Right hindlimb (tissue), 1 donor: ENCODE results near the gene PPP1CB.
"Not testable (repeated sequence)": the region's sequence is repeated elsewhere in the genome, so short reads cannot be mapped to it uniquely, and the experiment has no call there.

Experiments
- DNase-seq: peaks from one replicate; pipeline ENCODE4 v3.0.0-alpha.2; 2018

Gene PPP1CB

DNA sequence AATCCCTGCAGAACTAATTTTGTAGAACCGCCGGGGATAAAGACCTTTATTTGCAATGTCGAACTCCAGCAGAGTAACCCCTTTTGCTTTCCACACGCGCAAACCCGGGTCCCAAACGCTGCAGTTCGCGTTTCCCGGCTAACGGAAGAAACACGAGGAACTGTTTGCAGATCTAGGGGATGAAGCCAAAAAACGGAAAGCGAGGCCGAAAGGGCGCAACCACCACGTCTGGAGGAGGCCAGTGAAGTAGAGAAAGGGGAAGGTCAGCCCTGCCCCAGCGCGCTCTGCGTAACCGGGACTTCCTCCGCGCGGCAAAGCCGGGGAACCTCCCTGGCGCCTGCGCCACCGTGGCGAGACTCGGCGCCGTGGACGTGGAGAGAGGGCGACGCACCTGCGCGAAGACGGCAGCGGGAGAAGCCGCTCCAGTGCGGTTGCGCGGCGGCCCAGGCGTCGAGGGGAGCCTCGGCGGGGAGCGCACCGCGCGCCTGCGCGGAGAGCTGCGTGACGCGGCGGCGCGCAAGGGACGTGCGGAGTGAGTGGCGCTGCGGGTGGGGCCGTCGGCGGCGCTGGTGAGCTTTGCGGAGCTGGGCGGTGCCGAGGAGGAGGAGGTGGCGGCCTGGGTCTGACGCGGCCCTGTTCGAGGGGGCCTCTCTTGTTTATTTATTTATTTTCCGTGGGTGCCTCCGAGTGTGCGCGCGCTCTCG, at the start of gene PPP1CB:
TSS of gene PPP1CB (plus strand) at position 579 of the 704 bp plus-strand sequence. CDS start 295 bp downstream, outside the sequence.
- DNase-seq, result peak; percentile 98

DNA sequence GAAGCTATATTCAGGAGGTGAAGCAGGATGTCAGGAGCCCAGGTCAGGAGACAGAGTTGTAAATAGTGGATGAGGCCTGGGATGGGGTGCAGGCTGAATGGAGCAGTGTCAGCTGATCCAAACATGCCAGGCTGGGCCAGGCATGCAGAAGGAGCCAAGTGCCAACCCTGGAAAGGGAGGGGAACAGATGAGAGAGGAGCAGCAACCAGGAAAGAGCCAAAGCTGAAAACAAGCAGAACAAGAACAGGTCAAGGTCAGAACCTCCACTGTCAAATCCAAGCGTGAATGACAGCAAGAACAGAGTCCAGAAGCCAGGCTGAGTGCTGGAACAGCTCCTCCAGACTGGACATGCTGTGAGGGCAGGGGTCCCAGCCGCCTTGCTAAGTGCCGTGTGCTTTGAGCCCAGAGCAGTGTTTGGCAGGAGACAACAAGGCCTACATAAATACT, 49.2 kb upstream of the PPP1CB start:
- DNase-seq, result no peak

DNA sequence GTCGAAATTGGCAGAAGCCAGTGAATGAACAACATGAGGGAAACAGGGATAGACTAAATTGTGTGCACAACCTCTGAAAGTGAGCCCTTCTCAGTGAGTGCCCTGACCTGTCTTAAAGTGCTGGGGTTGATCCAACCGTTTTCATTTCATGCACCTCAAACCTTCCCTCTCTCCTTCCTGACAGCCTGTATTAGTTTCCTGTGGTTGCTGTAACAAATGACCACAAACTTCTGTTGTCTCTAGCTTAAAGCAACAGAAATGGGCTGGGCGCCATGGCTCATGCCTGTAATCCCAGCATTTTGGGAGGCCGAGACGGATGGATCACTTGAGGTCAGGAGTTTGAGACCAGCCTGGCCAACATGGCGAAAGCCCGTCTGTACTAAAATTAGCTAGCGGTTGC, 48.8 kb upstream of the PPP1CB start:
- DNase-seq, result no peak

DNA sequence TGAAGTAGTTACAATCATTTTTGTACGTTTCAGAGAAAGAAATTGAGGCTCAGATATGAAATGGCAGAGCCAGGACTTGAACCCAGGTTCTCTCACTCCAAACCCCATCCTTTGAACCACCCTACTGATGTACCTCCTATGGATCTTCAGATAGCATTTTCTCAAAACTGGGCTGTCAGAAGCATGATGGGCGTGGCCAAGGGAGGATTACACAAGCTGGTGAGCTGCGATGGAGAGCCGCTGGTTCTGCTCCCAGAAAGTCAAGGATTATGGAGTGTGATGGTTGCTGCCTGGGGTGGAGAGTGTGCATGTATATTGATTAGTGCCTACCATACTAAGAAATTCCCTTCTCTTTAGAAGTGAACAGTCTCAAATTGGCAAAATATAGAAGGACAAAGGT, 47.0 kb upstream of the PPP1CB start:
- DNase-seq, result no peak

DNA sequence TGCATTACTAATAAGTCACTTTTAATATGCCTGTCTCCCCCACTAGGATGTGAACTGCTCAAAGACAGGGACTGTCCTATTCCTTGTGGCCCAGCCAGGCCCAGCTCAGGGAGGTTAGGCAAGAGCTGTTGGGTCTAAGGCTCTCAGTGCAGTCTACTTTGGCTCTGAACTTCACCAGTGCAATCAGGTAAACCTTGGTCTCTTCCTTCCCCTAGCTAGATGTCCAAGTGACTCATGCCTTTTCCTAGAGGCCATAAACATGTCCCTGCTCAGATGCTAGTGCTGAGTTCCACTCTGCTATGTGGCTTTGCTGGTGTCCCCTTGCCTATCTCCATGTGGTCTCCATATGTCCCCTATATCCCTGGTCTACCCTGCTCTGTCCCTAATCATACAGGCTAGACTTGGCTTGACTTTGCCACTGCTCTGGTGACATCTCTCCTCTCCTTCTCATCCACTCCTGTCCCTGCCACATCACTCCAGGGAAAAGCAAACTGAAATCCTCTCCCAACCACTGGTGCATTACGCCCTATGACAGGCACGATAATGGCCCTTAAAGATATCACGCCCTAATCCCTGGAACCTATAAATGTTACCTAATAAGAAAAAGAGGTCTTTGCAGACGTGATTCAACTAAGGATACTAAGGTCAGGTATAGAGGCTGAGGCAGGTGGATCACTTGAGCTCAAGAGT, 45.7 kb upstream of the PPP1CB start:
- no peak for DNase-seq

DNA sequence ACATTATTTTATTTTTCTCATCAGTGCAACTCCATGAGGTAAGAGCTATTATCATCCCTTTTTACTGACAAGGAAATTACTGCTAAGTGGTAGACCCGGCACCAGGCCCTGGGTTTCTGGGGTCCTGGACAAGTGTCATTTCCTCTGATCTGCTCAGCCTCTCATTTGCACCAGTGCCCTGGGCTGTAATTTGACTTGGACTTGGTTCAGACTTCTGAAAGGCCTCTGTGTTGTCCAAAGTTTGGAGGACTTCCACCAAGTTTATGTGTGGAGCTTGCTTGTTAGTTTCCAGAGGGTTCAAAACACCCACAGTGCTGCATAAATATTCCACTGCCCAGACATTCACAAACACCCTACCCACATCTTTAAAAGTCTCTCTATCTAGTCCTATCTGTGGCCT, 44.0 kb upstream of the PPP1CB start:
- peak; percentile 38 for DNase-seq

DNA sequence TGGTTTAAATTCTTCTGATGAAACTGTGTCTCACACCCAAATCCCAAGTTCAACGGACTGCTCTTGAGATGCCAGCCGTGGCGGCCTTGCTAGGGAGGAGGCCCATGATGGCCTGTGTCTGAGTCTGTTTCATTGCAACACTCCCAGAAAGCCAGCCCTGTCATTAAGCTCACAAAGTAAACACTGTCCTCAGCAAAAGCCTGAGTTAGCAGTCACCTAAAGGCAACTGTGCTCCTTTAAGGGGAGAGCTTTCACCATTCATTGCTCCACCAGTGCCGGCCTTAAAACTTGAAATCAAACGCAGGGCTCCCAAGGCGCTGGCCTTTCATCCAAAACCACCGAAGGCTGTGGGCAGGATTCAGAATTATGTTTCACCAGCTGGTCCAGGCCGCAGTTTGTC, 42.5 kb upstream of the PPP1CB start:
- DNase-seq, result peak; percentile 52

DNA sequence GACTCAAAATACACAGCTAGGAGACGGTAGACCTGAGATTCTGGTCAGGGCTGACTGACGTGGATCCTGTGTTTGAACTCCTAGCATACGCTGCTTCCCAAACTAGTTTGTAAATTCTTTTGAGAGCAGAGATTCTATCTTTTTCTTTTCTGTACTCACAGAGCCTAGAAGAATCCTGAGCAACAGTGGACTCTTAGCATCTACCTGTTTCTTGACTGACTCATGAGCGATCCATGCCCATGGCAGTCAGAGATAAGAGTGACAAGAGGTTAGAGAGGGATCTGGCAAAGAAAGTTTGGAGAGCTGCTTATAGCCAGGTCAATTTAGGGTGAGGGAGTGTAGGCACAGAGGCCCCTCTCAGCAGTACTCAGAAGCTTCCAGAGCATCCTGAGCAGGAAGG, 41.1 kb upstream of the PPP1CB start:
- no peak for DNase-seq

DNA sequence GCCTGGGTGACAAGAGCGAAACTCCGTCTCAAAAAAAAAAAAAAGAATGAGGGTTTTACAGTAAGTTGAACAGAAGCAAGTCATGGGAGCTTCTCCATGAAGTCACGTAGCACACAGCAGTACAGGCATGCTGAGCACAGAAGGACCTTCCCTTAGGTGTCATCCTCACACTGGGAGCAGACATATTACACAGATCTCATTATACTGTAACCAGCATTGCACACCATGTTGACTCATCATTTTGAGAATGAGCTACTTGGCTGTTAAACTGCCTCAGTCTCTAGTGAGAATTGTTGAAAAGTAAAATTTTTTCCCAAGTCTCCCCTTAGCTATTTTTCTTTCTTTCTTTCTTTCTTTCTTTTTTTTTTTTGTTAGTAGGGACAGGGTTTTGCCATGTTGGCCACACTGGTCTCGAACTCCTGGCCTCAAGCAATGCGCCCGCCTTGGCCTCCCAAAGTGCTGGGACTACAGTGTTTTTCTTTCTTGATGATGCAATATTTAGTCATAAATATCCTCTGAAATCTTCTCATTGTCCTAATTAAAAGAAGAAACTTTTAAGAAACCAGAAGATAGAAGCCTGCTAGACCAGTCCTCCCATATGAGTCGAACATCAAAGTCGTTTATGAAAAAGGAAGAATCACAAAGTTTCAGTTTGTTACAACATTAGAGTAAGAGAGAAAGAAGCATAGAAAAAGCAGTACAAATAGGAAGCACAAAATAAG, 37.9 kb upstream of the PPP1CB start:
- DNase-seq, result no peak

DNA sequence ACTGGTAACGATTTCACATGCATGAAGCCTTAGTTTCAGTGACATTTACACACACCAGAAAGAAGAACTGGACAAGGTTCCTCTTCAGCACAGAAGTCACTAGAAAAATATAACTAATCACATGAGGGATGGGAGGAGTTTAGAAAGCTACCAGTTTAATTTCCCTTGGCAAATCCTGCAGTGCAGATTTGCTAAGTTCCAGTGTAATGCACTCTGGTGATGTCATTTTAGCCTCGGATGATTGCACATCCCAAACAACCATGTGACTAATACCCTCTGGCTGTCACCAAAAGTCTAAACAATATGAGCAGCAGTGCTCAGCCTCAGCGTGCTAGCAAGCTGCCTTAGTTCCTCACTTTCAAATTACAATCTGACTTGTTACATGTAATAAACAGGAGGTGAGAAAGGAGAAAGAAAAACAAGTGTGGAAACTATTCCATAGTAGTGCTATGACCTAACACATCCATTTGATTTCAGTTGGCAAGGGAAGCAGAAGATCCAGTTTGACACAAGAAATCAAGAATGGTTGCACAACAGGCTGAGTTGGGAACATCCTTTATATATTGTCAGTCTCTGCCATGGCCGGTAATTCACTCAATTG, 35.3 kb upstream of the PPP1CB start:
- DNase-seq, result peak; percentile 36

DNA sequence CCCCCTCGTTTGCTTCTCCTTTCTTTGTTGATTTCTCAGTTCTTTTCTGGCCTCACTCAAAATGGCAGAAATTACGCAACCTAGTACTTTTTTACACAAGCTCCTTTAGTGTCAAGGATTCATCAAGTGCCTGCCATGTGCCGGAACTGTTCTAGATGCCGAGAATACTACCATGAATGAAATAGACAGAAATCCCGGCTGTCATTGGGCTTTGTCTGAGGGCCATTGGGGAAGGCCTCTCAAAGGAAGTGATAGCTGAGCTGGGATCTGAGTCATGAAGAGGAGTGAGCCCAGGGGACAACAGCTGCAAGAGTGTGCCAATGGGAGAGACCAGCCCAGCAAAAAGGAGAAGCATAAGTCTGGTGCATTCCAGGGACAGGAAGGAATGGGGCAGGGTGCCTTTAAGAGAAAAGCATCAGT, 34.3 kb upstream of the PPP1CB start:
- peak; percentile 78 for DNase-seq

DNA sequence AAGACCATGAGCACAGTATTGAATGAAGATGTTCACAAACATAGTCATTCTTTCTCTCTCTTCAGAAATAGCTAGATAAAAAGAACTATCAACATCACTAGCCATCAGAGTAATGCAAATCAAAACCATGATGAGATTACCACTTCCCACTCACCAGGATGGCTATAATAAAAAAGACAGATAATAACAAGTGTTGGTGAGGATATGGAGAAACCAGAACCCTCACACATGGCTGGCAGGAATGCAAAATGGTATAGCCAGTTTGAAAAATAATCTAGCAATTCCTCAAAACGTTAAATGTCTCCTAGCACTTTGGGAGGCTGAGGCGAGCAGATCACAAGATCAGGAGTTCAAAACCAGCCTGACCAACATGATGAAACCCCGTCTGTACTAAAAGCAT, 31.3 kb upstream of the PPP1CB start:
- no peak for DNase-seq

DNA sequence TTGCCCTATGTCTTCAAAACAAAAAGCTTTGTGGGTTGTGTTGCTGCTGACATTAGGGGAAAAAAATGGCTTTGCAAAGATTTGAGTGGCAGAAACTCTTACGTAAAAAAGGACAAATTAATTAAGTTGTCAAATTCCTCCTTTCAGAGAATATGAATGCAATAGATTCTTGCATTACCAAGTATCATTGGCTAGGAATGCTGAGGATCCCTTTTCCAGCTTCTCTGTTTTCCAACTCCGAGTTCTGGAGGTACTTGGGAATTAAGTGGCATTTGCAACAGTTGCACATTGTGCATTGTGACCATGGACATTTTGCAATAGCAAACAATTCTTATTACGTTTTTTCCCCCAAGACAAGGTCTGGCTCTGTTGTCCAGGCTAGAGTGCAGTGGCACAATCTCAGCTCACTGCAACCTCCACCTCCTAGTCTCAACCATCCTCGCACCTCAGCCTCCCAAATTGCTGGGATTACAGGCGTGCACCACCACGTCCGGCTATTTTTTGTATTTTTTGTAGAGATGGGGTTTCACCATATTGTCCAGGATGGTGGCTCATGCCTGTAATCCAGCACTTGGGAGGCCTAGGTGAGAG, 29.9 kb upstream of the PPP1CB start:
- DNase-seq, result no peak

DNA sequence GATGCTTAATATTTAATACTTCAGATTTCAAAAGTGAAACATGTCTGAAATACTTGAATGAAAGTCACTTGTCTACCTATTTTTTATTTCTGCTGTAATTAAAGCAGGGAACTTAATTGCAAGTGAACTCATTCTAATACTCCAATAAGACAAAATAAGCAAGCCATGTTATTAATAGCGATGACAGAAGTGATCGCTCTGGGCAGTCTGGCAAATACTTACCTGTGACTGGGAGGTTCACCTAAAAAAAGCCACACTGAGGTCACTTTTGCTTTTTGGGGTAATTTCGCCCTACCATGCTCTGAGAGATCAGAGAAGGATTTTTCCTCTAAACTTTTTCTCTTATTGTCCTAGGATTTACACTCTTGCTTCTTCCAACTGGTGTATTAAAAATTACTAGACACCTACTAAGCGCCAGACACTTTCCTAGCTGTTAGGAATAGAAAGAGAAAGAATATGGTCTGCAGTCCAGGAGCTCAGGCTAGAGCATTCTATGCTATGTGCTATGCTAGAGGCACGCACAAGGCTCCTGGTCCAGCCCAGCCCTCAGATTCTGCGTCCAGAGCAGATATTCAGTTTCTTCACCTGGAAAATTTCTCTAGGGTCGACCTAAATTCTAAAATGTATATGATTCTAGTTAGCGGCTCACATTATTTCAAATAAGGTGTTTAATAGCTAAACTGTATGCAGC, 26.5 kb upstream of the PPP1CB start:
- no peak for DNase-seq

DNA sequence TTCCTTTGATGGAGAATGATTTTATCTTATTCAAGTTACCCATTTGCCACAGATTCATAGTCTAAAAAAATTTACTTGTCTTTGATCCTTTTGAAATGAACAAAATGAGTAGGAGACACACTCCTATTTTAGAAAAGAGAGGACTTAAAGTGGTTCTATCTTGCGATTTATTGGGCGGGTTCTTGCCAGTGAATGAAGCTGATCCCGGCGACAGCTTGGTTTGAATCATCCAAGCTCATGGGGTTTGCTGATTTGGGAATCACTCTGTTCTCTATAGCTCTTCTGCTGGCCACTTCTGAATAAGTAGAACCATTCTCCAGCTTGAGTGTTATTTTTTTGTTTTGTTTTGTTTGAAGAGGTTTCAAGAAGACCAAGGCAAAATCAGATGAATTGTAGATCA, 25.5 kb upstream of the PPP1CB start:
- DNase-seq, result no peak

DNA sequence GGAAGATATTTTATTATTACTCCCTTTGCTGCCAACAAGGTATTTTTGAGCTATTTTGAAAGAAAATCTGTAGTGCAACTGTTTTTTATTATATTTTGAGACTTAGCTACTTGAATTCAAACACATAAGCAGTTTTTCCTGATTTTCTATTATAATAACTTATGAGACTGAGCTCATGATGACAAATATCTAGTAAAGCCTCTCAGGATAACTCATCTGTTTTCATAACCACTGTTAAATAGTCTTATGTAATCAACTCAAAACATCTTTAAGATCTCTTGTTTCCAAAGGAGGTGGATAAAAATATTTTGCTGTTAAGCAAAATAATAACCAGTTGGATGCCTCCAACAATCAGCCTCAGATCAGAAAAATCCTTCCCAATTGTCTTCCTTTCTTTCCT, 21.9 kb upstream of the PPP1CB start:
- no peak for DNase-seq

DNA sequence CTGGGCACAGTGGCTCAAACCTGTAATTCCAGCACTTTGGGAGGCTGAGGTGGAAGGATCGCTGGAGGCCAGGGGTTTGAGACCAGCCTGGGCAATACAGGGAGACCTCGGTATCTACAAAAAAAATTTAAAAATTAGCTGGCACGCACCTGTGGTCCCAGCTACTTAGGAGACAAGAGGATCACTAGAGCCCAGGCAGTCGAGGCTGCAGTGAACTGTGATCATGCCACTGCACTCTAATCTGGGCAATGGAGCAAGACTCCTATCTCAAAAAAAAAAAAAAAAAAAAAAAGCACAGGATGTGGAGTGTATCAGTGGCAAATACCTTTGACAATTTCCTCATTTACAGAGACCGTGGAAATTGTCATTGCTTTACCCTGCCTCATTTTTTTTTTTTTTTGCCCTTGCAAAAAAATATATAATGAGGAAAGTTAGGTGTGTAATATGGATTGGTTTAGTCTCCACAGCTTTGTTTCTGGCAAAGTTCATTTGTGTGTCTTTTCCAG, 20.9 kb upstream of the PPP1CB start:
- DNase-seq, result no peak

DNA sequence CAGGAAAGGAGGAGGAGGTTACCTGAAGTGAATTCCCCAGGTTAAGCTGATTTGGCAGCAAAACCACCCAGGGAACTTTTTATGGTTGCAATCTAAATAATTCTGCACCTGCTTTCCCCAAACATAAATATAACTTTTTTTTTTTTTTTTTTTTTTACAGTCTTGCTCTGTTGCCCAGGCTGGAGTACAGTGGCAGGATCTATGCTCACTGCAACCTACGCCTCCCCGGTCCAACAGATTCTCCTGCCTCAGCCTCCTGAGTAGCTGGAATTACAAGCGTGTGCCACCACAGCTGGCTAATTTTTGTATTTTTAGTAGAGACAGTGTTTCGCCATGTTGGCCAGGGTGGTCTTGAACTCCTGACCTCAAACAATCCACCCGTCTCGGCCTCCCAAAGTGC, 16.1 kb upstream of the PPP1CB start:
- DNase-seq, result no peak

DNA sequence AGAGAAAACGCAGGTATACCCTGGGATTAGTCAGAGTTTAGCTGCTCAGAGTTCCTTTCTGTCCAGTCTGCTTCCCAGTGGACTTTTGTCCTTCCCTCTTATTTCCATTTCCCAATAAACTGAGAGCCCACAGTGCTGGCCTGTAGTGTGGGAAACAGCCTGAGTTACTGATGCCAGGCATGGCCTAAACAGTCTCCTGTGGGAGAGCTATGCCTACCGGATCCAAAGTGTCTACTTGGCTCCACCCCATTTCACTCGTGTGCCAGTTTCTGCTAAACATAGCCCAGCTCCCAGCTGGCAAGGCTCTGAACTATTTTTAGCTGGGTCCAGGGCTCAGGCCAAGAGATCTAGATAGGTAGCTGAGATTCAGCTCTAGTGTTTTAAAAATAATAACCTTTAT, 15.6 kb upstream of the PPP1CB start:
- DNase-seq, result peak; percentile 82

DNA sequence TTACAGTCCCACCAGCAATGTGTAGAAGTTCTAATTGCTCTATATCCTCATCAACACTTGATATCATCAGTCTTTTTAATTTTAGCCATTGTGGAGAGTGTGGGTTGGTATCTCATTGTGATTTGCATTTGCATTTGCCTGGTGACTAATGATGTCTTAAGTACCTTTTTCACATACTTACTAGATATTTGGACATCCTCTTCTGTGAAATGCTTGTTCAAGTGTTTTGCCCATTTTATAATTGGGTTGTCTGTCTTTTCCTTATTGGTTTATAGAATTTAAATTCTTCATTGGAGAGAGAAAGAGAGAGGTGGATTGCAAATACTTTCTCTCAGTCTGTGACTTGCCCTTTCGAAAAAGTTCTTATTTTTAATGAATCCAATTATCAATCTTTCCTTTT, 14.0 kb upstream of the PPP1CB start:
- DNase-seq, result no peak

DNA sequence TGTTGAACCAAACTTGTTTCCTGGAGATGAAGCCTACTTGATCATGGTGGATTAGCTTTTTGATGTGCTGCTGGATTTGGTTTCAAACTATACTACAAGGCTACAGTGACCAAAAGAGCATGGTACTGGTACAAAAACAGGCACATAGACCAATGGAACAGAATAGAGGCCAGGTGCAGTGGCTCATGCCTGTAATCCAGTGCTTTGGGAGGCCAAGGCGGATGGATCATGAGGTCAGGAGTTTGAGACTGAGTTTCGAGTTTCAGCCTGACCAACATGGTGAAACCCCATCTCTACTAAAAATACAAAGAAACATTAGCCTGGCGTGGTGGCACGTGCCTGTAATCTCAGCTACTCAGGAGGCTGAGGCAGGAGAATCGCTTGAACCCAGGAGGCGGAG, 9.0 kb upstream of the PPP1CB start:
- not testable (repeated sequence) for DNase-seq

DNA sequence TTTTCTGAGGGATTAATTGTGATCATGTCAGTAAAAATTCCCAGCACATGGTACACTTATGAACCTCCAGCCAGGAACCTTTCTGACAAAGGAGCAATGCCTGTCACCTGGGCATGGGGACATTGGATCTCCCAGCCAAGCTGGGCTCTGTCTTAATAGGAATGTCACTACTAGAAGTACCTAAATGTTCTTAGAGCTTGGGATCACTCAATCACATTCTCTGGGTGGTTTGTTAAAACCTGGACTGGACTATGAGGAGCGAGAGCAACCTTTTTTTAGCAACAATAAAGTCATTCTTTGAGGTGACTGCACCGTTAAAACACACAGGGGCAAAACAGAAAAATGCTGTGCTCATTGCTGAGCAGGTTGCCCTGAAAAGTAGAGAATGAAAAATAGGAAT, 6.4 kb upstream of the PPP1CB start:
- no peak for DNase-seq
